Vagina (tissue), 2 donors: ENCODE data around the gene CDH18.

Experiments used
- CTCF ChIP-seq, 3 experiments: fragments of 450-650 bp in 2 of 3; fragments of 200-600 bp in 1 of 3; sonication (generic) in 1 of 3; IDR thresholded peaks; one replicate each; pipeline ENCODE4 v1.5.1; 2017 to 2019; ENCODE audit warnings: antibody characterized with exemption in 3 of 3, mild to moderate bottlenecking in 2 of 3, moderate library complexity in 2 of 3
- POLR2A ChIP-seq, 2 donors: fragments of 450-650 bp; IDR thresholded peaks; one replicate each; pipeline ENCODE4 v1.6.1; 2017; ENCODE audit warnings: antibody characterized with exemption in 2 of 2, mild to moderate bottlenecking in 2 of 2, moderate library complexity in 2 of 2

- TF ChIP-seq POLR2A (IDR thresholded peaks at IDR 0.05) (no peak), CTCF (IDR thresholded peaks at IDR 0.05) (no peak)
Observed at GRCh38 chr5:19770396-19770795, 217.6 kb downstream of the CDH18 start.
